Endothelial cell of umbilical vein (primary cell): ENCODE measurements around the gene BLOC1S2. TPM values are rescaled to one million over a fixed set of nuclear protein-coding genes. Genes with fewer than 3 reads are reported as not detected.

Experiments used
- BruUV-seq: library from RNA; stranded (reverse); fragments of 400-500 nt; replicated peaks from 2 replicates; lab custom pipeline; 2021; lab: Mats Ljungman, UMichigan
- CTCF ChIA-PET: fragments of 300-600, 350-600 bp; sonication (Branson Sonifier 250); formaldehyde crosslinking; loops from one replicate; lab custom pipeline; 2021; ENCODE audit warnings: antibody characterized with exemption, inconsistent platforms; lab: Charles Lee
- POLR2A ChIA-PET: fragments of 300-600, 350-600 bp; sonication (Branson Sonifier 250); formaldehyde crosslinking; loops from one replicate; lab custom pipeline; 2021; ENCODE audit warnings: antibody characterized with exemption, inconsistent platforms; lab: Charles Lee
- DNase-seq: peaks from one replicate; pipeline ENCODE4 v3.0.0-alpha.2; 2011; ENCODE audit warnings: low read depth, low spot score
- FAIRE-seq: peaks from 2 replicates; lab custom pipeline; 2011; peaks lifted over from hg19 to GRCh38; lab: Jason Lieb, UNC
- H2AFZ ChIP-seq: 2 replicates; pipeline ENCODE4 v1.6.0; 2012; ENCODE audit warnings: low read depth, low read length, control low read depth, inconsistent platforms
- H3K27ac ChIP-seq: 2 replicates; pipeline ENCODE4 v1.5.1; 2011; ENCODE audit warnings: low read depth, mild to moderate bottlenecking, control low read depth, low read length, moderate library complexity; ENCODE audit not compliant: insufficient read depth
- H3K27me3 ChIP-seq, 2 experiments: 2 replicates each; pipeline versions ENCODE4 v1.6.0 to v1.6.1; 2011; ENCODE audit warnings: low read length in 2 of 2, mixed read lengths in 1 of 2; ENCODE audit not compliant: control insufficient read depth in 2 of 2, insufficient read depth in 2 of 2
- H3K36me3 ChIP-seq, 2 experiments: 2 replicates in 1 of 2; 3 replicates in 1 of 2; pipeline ENCODE4 v1.5.1; 2011; ENCODE audit warnings: low read length in 2 of 2, mild to moderate bottlenecking in 1 of 2, moderate library complexity in 1 of 2; ENCODE audit not compliant: control insufficient read depth in 2 of 2, insufficient read depth in 2 of 2; ENCODE audit errors: extremely low read depth in 1 of 2
- H3K4me1 ChIP-seq: 3 replicates; pipeline ENCODE4 v1.5.1; 2011; ENCODE audit warnings: mild to moderate bottlenecking, low read length; ENCODE audit not compliant: control insufficient read depth, insufficient read depth; ENCODE audit errors: extremely low read depth
- H3K4me2 ChIP-seq: 2 replicates; pipeline ENCODE4 v1.6.1; 2011; ENCODE audit warnings: low read length, control low read depth, mixed read lengths; ENCODE audit not compliant: insufficient read depth
- H3K4me3 ChIP-seq, 3 experiments: fragments of 200-600 bp in 1 of 3; sonication (generic), shearing (Covaris generic) in 1 of 3; replicated peaks in 1 of 3; 2 replicates each; pipeline ENCODE4 v1.5.1; 2011 to 2016; ENCODE audit warnings: control low read depth in 3 of 3, low read length in 3 of 3, mild to moderate bottlenecking in 2 of 3, inconsistent platforms in 1 of 3, low read depth in 1 of 3, moderate library complexity in 1 of 3; ENCODE audit not compliant: insufficient read depth in 1 of 3
- H3K79me2 ChIP-seq: 2 replicates; pipeline ENCODE4 v1.6.0; 2012; ENCODE audit warnings: low read length, inconsistent platforms; ENCODE audit not compliant: control insufficient read depth, insufficient read depth
- H3K9ac ChIP-seq: replicated peaks from 2 replicates; pipeline ENCODE3; 2011; ENCODE audit warnings: low read length, control low read depth; ENCODE audit not compliant: insufficient read depth; ENCODE audit errors: extremely low read depth
- H3K9me1 ChIP-seq: replicated peaks from 3 replicates; pipeline ENCODE4 v1.6.0; 2011; ENCODE audit warnings: mild to moderate bottlenecking, low read length; ENCODE audit not compliant: control insufficient read depth, insufficient read depth; ENCODE audit errors: extremely low read depth
- H3K9me3 ChIP-seq: replicated peaks from 2 replicates; pipeline ENCODE4 v1.5.1; 2012; ENCODE audit warnings: low read length, inconsistent platforms; ENCODE audit not compliant: control insufficient read depth, insufficient read depth
- H4K20me1 ChIP-seq: replicated peaks from 2 replicates; pipeline ENCODE3; 2011; ENCODE audit warnings: mild to moderate bottlenecking, low read length; ENCODE audit not compliant: control insufficient read depth, insufficient read depth; ENCODE audit errors: extremely low read depth
- EZH2 ChIP-seq: IDR thresholded peaks from 2 replicates; pipeline ENCODE4 v1.6.1; 2012; ENCODE audit warnings: borderline replicate concordance, low read depth, mild to moderate bottlenecking, moderate library complexity, low read length, inconsistent platforms; ENCODE audit not compliant: severe bottlenecking
- FOS ChIP-seq: IDR thresholded peaks from 2 replicates; pipeline ENCODE4 v1.6.1; 2011; ENCODE audit warnings: mild to moderate bottlenecking, low read length, moderate library complexity, borderline replicate concordance; ENCODE audit not compliant: insufficient read depth
- GATA2 ChIP-seq: IDR thresholded peaks from 2 replicates; pipeline ENCODE4 v1.7.0; 2011; ENCODE audit warnings: low read depth, mild to moderate bottlenecking, moderate library complexity, mixed read lengths, low read length; ENCODE audit not compliant: insufficient read length, insufficient read depth
- JUN ChIP-seq: IDR thresholded peaks from 2 replicates; pipeline ENCODE4 v1.6.1; 2011; ENCODE audit warnings: borderline replicate concordance, low read depth; ENCODE audit not compliant: insufficient read length, insufficient read depth
- MYC ChIP-seq: IDR thresholded peaks from one replicate; pipeline ENCODE4 v1.6.1; 2011; ENCODE audit warnings: mild to moderate bottlenecking, low read depth, low read length
- POLR2A ChIP-seq: IDR thresholded peaks from 2 replicates; pipeline ENCODE4 v1.6.1; 2012; ENCODE audit warnings: low read depth, mild to moderate bottlenecking, control low read depth, low read length
- POLR2AphosphoS5 ChIP-seq: IDR thresholded peaks from 2 replicates; pipeline ENCODE4 v1.6.1; 2012; ENCODE audit warnings: low read depth, mild to moderate bottlenecking, control low read depth, low read length, moderate library complexity; ENCODE audit not compliant: insufficient read depth
- dilution Hi-C: fragments of 300-500 bp; cut with MboI; formaldehyde crosslinking; loops from one replicate; pipeline ENCODE4 v1.15.0; 2019; ENCODE audit warnings: low sequenced_read_pairs; ENCODE audit not compliant: extremely low pct_ligation_motif_present
- intact Hi-C: fragments of 100-400 bp; cut with micrococcal nuclease; formaldehyde crosslinking; loops from one replicate; pipeline ENCODE4 v1.10.0; 2022
- polyA plus RNA-seq, 4 experiments: library from polyadenylated mRNA; depleted of rRNA in 3 of 4; stranded (reverse) in 3 of 4; unstranded in 1 of 4; fragments of >200 nt; gene quantifications; 2 replicates each; pipeline versions ENCODE4 v1.2.1 to v1.2.3, GENCODE V29; 2011 to 2012; ENCODE audit warnings: missing spikeins in 1 of 4
- total RNA-seq: library from RNA; stranded (reverse); gene quantifications from 2 replicates; pipeline ENCODE4 v1.2.3, GENCODE V29; 2021
- TF ChIP-seq, protein P1 (sequence below): IDR thresholded peaks from 2 replicates; pipeline ENCODE4 v1.6.1; 2011; ENCODE audit not compliant: insufficient read depth, insufficient read length
- TF ChIP-seq, protein P2 (sequence below), 2 donors: IDR thresholded peaks; 1 replicate in 1 of 2; 2 replicates in 1 of 2; pipeline ENCODE4 v1.5.1; 2011; ENCODE audit warnings: low read length in 2 of 2, mild to moderate bottlenecking in 2 of 2, moderate library complexity in 2 of 2, control low read depth in 1 of 2, inconsistent platforms in 1 of 2, low read depth in 1 of 2; ENCODE audit not compliant: insufficient read depth in 1 of 2; ENCODE audit errors: extremely low read depth in 1 of 2

Gene BLOC1S2
- total and polyA plus RNA-seq, 2 donors (not counting 3 experiments of a cell fraction or from before 2014, with no cell fraction given) = 18.7 to 45.9 TPM

DNA sequence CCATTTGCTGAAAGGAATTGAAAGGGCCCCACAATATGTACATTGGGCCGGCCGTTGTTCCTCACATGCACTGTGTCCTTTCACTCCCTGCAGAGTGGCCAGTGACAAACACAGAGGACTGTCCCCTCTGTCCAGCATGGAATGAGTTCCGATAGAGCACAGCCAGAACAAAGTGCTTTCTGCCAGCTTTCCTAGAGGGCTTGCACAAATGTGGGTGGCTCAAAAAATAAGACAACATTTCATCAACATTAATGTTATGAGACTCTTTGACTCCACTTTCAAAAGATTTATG, 41.2 kb upstream of the BLOC1S2 start:
- Histone ChIP-seq H3K9me1 (no peaks in the 10 kb centered on the region), H3K9ac (no peak overlapping the region), H3K9me3 (no peaks in the 10 kb centered on the region), H3K4me3 (no peak overlapping the region), H3K4me2 (no peak overlapping the region), H3K27ac (no peak overlapping the region), H3K4me1 (no peaks in the 10 kb centered on the region), H2AFZ (no peak overlapping the region), H3K27me3 (peaks cover 26% of the 10 kb centered on the region in 2 experiments), H3K36me3 (no peaks in the 10 kb centered on the region), H3K79me2 (no peaks in the 10 kb centered on the region), H4K20me1 (no peaks in the 10 kb centered on the region)
- DNase-seq (no peak), FAIRE-seq (no peak)
- CTCF ChIA-PET = interaction anchor here (0.5 to 2.4 kb wide), 3 partner anchors 10 to 303 kb away, joined by 3 to 6 read pairs (median 3); no protein-coding TSS in a partner anchor
- no TSS peak for BruUV-seq
- dilution Hi-C loops = no loop called here
- intact Hi-C loops = no loop called here
- TF ChIP-seq MYC (no peak), JUN (no peak), FOS (no peak), POLR2A (no peak), POLR2AphosphoS5 (no peak), GATA2 (no peak), EZH2 (no peak)
- TF ChIP-seq, protein P1, sequence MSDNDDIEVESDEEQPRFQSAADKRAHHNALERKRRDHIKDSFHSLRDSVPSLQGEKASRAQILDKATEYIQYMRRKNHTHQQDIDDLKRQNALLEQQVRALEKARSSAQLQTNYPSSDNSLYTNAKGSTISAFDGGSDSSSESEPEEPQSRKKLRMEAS = no peak
- TF ChIP-seq, protein P2, sequence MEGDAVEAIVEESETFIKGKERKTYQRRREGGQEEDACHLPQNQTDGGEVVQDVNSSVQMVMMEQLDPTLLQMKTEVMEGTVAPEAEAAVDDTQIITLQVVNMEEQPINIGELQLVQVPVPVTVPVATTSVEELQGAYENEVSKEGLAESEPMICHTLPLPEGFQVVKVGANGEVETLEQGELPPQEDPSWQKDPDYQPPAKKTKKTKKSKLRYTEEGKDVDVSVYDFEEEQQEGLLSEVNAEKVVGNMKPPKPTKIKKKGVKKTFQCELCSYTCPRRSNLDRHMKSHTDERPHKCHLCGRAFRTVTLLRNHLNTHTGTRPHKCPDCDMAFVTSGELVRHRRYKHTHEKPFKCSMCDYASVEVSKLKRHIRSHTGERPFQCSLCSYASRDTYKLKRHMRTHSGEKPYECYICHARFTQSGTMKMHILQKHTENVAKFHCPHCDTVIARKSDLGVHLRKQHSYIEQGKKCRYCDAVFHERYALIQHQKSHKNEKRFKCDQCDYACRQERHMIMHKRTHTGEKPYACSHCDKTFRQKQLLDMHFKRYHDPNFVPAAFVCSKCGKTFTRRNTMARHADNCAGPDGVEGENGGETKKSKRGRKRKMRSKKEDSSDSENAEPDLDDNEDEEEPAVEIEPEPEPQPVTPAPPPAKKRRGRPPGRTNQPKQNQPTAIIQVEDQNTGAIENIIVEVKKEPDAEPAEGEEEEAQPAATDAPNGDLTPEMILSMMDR (IDR thresholded peaks at IDR 0.05; ENCODE audit: extremely low read depth in 1 of 2, insufficient read depth in 1 of 2, low read depth in 1 of 2, low read length in 2 of 2) = no peak
- POLR2A ChIA-PET = no interaction called here
